Measurements from ENCODE around the gene PFDN1.
"Not testable (repeated sequence)": the region's sequence is repeated elsewhere in the genome, so short reads cannot be mapped to it uniquely, and the experiment has no call there.

PFDN1 gene

GRCh38 chr5:140205216-140205615 is 97.7 kb downstream of the PFDN1 start:
- TF ChIP-seq POU6F1 (CRISPR knock-in tag; IDR thresholded peaks at IDR 0.05; ENCODE audit: borderline replicate concordance, low read depth) (no peak), ZC3H10 (CRISPR knock-in tag; IDR thresholded peaks at IDR 0.05) (no peak), ZFP30 (CRISPR knock-in tag; IDR thresholded peaks at IDR 0.05) (no peak), PPARA (CRISPR knock-in tag; IDR thresholded peaks at IDR 0.05; ENCODE audit: borderline replicate concordance) (no peak), ZNF565 (CRISPR knock-in tag; conservative IDR thresholded peaks at IDR 0.05; ENCODE audit: low read depth) (no peak), ZFP3 (CRISPR knock-in tag; IDR thresholded peaks at IDR 0.05) (no peak)
- no peak for ATAC-seq

GRCh38 chr5:140202610-140203009 is 100.3 kb downstream of the PFDN1 start:
- peak; percentile 18 for ATAC-seq
- no peak for TF ChIP-seq ZNF8 (CRISPR knock-in tag; IDR thresholded peaks at IDR 0.05)
- no peak for TF ChIP-seq ZC3H10 (CRISPR knock-in tag; IDR thresholded peaks at IDR 0.05)
- no peak for TF ChIP-seq ZFP30 (CRISPR knock-in tag; IDR thresholded peaks at IDR 0.05)
- TF ChIP-seq CSRNP3 (CRISPR knock-in tag; IDR thresholded peaks at IDR 0.05): no peak
- TF ChIP-seq ARNTL (CRISPR knock-in tag; IDR thresholded peaks at IDR 0.05; ENCODE audit: borderline replicate concordance, low read depth): no peak
- no peak for TF ChIP-seq OSR1 (CRISPR knock-in tag; IDR thresholded peaks at IDR 0.05)
- TF ChIP-seq POU6F1 (CRISPR knock-in tag; IDR thresholded peaks at IDR 0.05; ENCODE audit: borderline replicate concordance, low read depth): no peak
- TF ChIP-seq PATZ1 (CRISPR knock-in tag; IDR thresholded peaks at IDR 0.05; ENCODE audit: borderline replicate concordance): no peak
- no peak for TF ChIP-seq CSDC2 (CRISPR knock-in tag; IDR thresholded peaks at IDR 0.05)
- no peak for TF ChIP-seq ESRRG (CRISPR knock-in tag; IDR thresholded peaks at IDR 0.05)
- TF ChIP-seq ZNF565 (CRISPR knock-in tag; conservative IDR thresholded peaks at IDR 0.05; ENCODE audit: low read depth): no peak
- TF ChIP-seq TSHZ2 (CRISPR knock-in tag; IDR thresholded peaks at IDR 0.05): no peak
- no peak for TF ChIP-seq BACH2 (CRISPR knock-in tag; IDR thresholded peaks at IDR 0.05; ENCODE audit: borderline replicate concordance)
- TF ChIP-seq ZNF70 (CRISPR knock-in tag; IDR thresholded peaks at IDR 0.05): no peak

GRCh38 chr5:140202078-140202477 is 100.8 kb downstream of the PFDN1 start:
- peak; percentile 88 for TF ChIP-seq ISL1 (CRISPR knock-in tag; IDR thresholded peaks at IDR 0.05)
- no peak for TF ChIP-seq TCF4 (CRISPR knock-in tag; IDR thresholded peaks at IDR 0.05; ENCODE audit: borderline replicate concordance)
- TF ChIP-seq ZFP30 (CRISPR knock-in tag; IDR thresholded peaks at IDR 0.05): no peak
- TF ChIP-seq ZNF70 (CRISPR knock-in tag; IDR thresholded peaks at IDR 0.05): no peak
- no peak for TF ChIP-seq TSHZ2 (CRISPR knock-in tag; IDR thresholded peaks at IDR 0.05)
- TF ChIP-seq ARNTL (CRISPR knock-in tag; IDR thresholded peaks at IDR 0.05; ENCODE audit: borderline replicate concordance, low read depth): no peak
- TF ChIP-seq ZNF8 (CRISPR knock-in tag; IDR thresholded peaks at IDR 0.05): no peak
- TF ChIP-seq RARB (CRISPR knock-in tag; IDR thresholded peaks at IDR 0.05): no peak
- ATAC-seq: peak; percentile 86

GRCh38 chr5:140198915-140199314 is 104.0 kb downstream of the PFDN1 start:
- not testable (repeated sequence) for ATAC-seq

Measured in SK-N-SH treated with all-trans-retinoic acid at 6 μM for 48 hours (cell line).